Endodermal cell (in vitro differentiated cells): ENCODE data around the gene MPZL1. TPM values are rescaled to one million over a fixed set of nuclear protein-coding genes. Genes with fewer than 3 reads are reported as not detected.

Source experiments
- DNase-seq: peaks from one replicate; pipeline ENCODE4 v3.0.0-alpha.2; 2017
- H3K27ac ChIP-seq: 2 replicates; pipeline ENCODE4 v1.5.1; 2013; ENCODE audit warnings: mild to moderate bottlenecking, low read depth, low read length, moderate library complexity
- H3K27me3 ChIP-seq: 2 replicates; pipeline ENCODE4 v1.6.1; 2013; ENCODE audit warnings: mild to moderate bottlenecking, low read length, moderate library complexity; ENCODE audit not compliant: insufficient read depth, control insufficient read depth, poor library complexity, severe bottlenecking
- H3K36me3 ChIP-seq: 2 replicates; pipeline ENCODE4 v1.7.0; 2013; ENCODE audit warnings: mild to moderate bottlenecking, low read length, moderate library complexity; ENCODE audit not compliant: control insufficient read depth, insufficient read depth
- H3K4me1 ChIP-seq: one replicate; pipeline ENCODE4 v1.7.0; 2013; ENCODE audit warnings: low read length; ENCODE audit not compliant: control insufficient read depth, insufficient read depth
- H3K4me3 ChIP-seq: 2 replicates; pipeline ENCODE4 v1.5.1; 2013; ENCODE audit warnings: mild to moderate bottlenecking, low read length, moderate library complexity
- H3K9ac ChIP-seq: 2 replicates; pipeline ENCODE4 v1.6.1; 2013; ENCODE audit warnings: mild to moderate bottlenecking, low read length, moderate library complexity; ENCODE audit not compliant: poor library complexity, severe bottlenecking; ENCODE audit errors: extremely low read depth
- H3K9me3 ChIP-seq: 2 replicates; pipeline ENCODE4 v1.6.1; 2013; ENCODE audit warnings: mild to moderate bottlenecking, low read length, moderate library complexity; ENCODE audit not compliant: control insufficient read depth
- H3K27ac Mint-ChIP-seq: 2 replicates; pipeline ENCODE4 v1.8.0; 2020; ENCODE audit warnings: mixed read lengths
- H3K27me3 Mint-ChIP-seq: 2 replicates; pipeline ENCODE4 v1.8.0; 2021; ENCODE audit warnings: mild to moderate bottlenecking, mixed read lengths; ENCODE audit not compliant: insufficient read depth
- H3K36me3 Mint-ChIP-seq: 2 replicates; pipeline ENCODE4 v1.8.0; 2020; ENCODE audit warnings: low read depth, mixed read lengths
- H3K4me1 Mint-ChIP-seq: 2 replicates; pipeline ENCODE4 v1.8.0; 2020; ENCODE audit warnings: mixed read lengths
- H3K4me3 Mint-ChIP-seq: 2 replicates; pipeline ENCODE4 v1.8.0; 2020; ENCODE audit warnings: mild to moderate bottlenecking, moderate library complexity, mixed read lengths
- H3K9me3 Mint-ChIP-seq: 2 replicates; pipeline ENCODE4 v1.8.0; 2020; ENCODE audit warnings: mild to moderate bottlenecking, mixed read lengths
- WGBS, 2 experiments: methylation state at CpG; one replicate each; pipeline versions ENCODE4 v1.1.5 to v1.1.7; 2013; ENCODE audit warnings: missing lambda C conversion rate in 2 of 2, mixed read lengths in 1 of 2; ENCODE audit not compliant: insufficient coverage in 1 of 2, insufficient read length in 1 of 2; 5-methylcytosine and 5-hydroxymethylcytosine counted together
- total RNA-seq, 2 donors: library from RNA; stranded (reverse); fragmentation: NEBNext Ultra II Directional in 1 of 2; extraction: Animal tissue kit (Norgen Biotek cat#: 25700) in 1 of 2; gene quantifications; 2 replicates in 1 of 2; 3 replicates in 1 of 2; pipeline ENCODE4 v1.2.1, GENCODE V29; 2021
- TF ChIP-seq, protein P1 (sequence below): fragments of 200-600 bp; sonication (generic); conservative IDR thresholded peaks from 2 replicates; pipeline ENCODE4 v1.5.0; 2021; ENCODE audit warnings: antibody characterized with exemption, mild to moderate bottlenecking

The MPZL1 gene
- total RNA-seq, 2 donors from 2014 or later: 111 to 114 TPM

DNA sequence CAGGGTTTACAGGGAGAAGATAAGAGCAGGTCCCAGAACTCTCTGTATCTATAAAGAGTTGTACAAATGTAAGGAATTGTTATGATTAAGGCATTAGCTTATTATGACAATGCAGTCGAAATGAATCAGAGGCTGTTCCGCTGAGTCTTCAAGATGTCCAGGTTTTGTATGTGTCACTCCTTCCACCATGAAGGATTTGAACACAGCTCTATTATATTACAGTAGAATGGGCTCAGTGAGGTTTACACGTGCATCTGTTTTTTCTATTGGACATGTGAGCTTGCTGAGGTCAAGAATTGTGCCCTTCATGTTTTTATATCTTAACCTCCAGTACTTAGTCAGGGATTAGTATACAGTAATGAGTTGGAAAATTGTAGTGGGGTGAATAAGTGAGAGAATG lies 86.3 kb downstream of the MPZL1 start:
- Mint-ChIP-seq H3K27ac (no peak overlapping the region), H3K9me3 (peaks cover 49% of the 10 kb centered on the region), H3K4me1 (no peaks in the 10 kb centered on the region), H3K4me3 (no peak overlapping the region), H3K27me3 (no peaks in the 10 kb centered on the region), H3K36me3 (peaks cover 22% of the 10 kb centered on the region)
- H3K36me3 ChIP-seq: no peaks in the 10 kb centered on the region
- H3K4me1 ChIP-seq: no peaks in the 10 kb centered on the region
- WGBS, 2 experiments: 93 to 100% methylated on average over 3 of the region's 3 CpGs
- TF ChIP-seq, protein P1, sequence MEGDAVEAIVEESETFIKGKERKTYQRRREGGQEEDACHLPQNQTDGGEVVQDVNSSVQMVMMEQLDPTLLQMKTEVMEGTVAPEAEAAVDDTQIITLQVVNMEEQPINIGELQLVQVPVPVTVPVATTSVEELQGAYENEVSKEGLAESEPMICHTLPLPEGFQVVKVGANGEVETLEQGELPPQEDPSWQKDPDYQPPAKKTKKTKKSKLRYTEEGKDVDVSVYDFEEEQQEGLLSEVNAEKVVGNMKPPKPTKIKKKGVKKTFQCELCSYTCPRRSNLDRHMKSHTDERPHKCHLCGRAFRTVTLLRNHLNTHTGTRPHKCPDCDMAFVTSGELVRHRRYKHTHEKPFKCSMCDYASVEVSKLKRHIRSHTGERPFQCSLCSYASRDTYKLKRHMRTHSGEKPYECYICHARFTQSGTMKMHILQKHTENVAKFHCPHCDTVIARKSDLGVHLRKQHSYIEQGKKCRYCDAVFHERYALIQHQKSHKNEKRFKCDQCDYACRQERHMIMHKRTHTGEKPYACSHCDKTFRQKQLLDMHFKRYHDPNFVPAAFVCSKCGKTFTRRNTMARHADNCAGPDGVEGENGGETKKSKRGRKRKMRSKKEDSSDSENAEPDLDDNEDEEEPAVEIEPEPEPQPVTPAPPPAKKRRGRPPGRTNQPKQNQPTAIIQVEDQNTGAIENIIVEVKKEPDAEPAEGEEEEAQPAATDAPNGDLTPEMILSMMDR: no peak
- DNase-seq: no peak
- H3K9ac ChIP-seq: no peak overlapping the region
- no peak overlapping the region for H3K27ac ChIP-seq
- no peaks in the 10 kb centered on the region for H3K27me3 ChIP-seq
- H3K4me3 ChIP-seq: no peak overlapping the region
- peaks cover 34% of the 10 kb centered on the region for H3K9me3 ChIP-seq

DNA sequence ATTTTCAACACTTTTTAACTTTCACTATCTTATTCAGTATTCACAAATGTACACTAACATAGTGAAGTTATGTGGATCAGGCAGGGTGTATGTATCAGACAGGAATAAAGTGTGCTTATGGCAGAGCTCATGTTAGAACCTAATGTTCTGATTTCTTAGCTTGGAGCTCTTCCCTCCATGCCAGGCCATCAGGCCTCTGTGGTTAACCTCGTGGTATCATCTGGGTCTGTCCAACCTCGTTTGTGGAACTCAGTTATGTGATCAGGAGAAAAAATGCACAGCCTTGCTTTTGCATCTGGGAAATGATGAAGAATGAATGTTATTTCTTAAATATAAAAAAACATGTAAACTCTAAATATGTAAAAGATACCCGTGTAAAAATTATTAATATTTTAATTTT lies 86.9 kb downstream of the MPZL1 start:
- H3K27me3 Mint-ChIP-seq: no peaks in the 10 kb centered on the region
- WGBS, 2 experiments: 98 to 100% methylated on average over 1 to 2 of the region's 3 CpGs
- H3K36me3 Mint-ChIP-seq: peaks cover 18% of the 10 kb centered on the region
- no peaks in the 10 kb centered on the region for H3K36me3 ChIP-seq
- TF ChIP-seq, protein P1: no peak
- H3K27me3 ChIP-seq: no peaks in the 10 kb centered on the region
- no peak overlapping the region for H3K27ac Mint-ChIP-seq
- peaks cover 36% of the 10 kb centered on the region for H3K9me3 ChIP-seq
- no peak for DNase-seq
- H3K27ac ChIP-seq: no peak overlapping the region
- no peak overlapping the region for H3K9ac ChIP-seq
- H3K4me3 ChIP-seq: no peak overlapping the region
- no peaks in the 10 kb centered on the region for H3K4me1 Mint-ChIP-seq
- no peaks in the 10 kb centered on the region for H3K4me1 ChIP-seq
- H3K9me3 Mint-ChIP-seq: peaks cover 49% of the 10 kb centered on the region
- no peak overlapping the region for H3K4me3 Mint-ChIP-seq

DNA sequence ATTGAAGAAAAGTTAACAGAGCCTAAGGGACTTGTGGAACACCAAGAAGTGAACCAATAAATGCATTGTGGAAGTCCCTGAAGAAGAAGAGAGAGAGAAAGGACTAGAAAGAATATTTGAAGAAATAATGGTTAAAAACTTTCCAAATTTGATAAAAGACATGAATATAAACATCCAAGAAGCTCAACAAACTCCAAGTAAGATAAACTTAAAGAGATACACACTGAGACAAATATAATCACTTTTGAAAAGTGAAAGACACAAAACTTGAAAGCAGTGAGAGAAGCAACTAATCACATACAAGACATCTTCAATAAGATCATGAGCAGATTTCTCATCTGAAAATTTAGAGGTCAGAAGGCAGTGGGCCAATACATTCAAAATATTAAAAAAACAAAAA lies 91.2 kb downstream of the MPZL1 start:
- TF ChIP-seq, protein P1: no peak
- Mint-ChIP-seq H3K27me3 (no peaks in the 10 kb centered on the region), H3K9me3 (peaks cover 39% of the 10 kb centered on the region), H3K36me3 (peaks cover 16% of the 10 kb centered on the region), H3K4me1 (no peaks in the 10 kb centered on the region), H3K4me3 (no peak overlapping the region), H3K27ac (no peak overlapping the region)
- Histone ChIP-seq H3K9me3 (peaks cover 32% of the 10 kb centered on the region), H3K4me1 (no peaks in the 10 kb centered on the region), H3K9ac (no peak overlapping the region), H3K4me3 (no peak overlapping the region), H3K27me3 (no peaks in the 10 kb centered on the region), H3K27ac (no peak overlapping the region), H3K36me3 (no peaks in the 10 kb centered on the region)
- DNase-seq: no peak
